ENCODE data around the gene RAB3A.
"Not testable (repeated sequence)": the region's sequence is repeated elsewhere in the genome, so short reads cannot be mapped to it uniquely, and the experiment has no call there.

The RAB3A gene

GRCh38 chr19:18223860-18224524, 20.1 kb upstream of the RAB3A start:
- DNase-seq, result peak; percentile 49

- no peak for DNase-seq
Observed at GRCh38 chr19:18221815-18222725, 18.2 kb upstream of the RAB3A start.

- DNase-seq, result no peak
Observed at GRCh38 chr19:18220632-18221275, 16.9 kb upstream of the RAB3A start.

GRCh38 chr19:18219911-18220631, 16.2 kb upstream of the RAB3A start:
- DNase-seq, result no peak

- DNase-seq, result no peak
Observed at GRCh38 chr19:18218600-18218999, 14.8 kb upstream of the RAB3A start.

GRCh38 chr19:18218159-18218558, 14.3 kb upstream of the RAB3A start:
- no peak for DNase-seq

- DNase-seq, result no peak
Observed at GRCh38 chr19:18216789-18217188, 12.9 kb upstream of the RAB3A start.

- DNase-seq, result no peak
Observed at GRCh38 chr19:18214779-18215433, 11.1 kb upstream of the RAB3A start.

- DNase-seq, result no peak
Observed at GRCh38 chr19:18211683-18212082, 7.8 kb upstream of the RAB3A start.

- not testable (repeated sequence) for DNase-seq
Observed at GRCh38 chr19:18209912-18210311, 6.1 kb upstream of the RAB3A start.

- no peak for DNase-seq
Observed at GRCh38 chr19:18208098-18208951, 4.5 kb upstream of the RAB3A start.

GRCh38 chr19:18206018-18206417, 2.2 kb upstream of the RAB3A start:
- no peak for DNase-seq

GRCh38 chr19:18205200-18205892, 1.5 kb upstream of the RAB3A start:
- DNase-seq, result peak; percentile 88

GRCh38 chr19:18204394-18205199, 755 bp upstream of the RAB3A start:
- peak; percentile 84 for DNase-seq

- DNase-seq, result no peak
Observed at GRCh38 chr19:18203408-18203862, 407 bp downstream of the RAB3A start.

- DNase-seq, result peak; percentile 46
Observed at GRCh38 chr19:18202778-18203407, 949 bp downstream of the RAB3A start.

GRCh38 chr19:18202397-18202777, 1.5 kb downstream of the RAB3A start:
- no peak for DNase-seq

GRCh38 chr19:18198374-18198773, 5.5 kb downstream of the RAB3A start:
- no peak for DNase-seq

- DNase-seq, result no peak
Observed at GRCh38 chr19:18197941-18198340, 5.9 kb downstream of the RAB3A start.

Data from femur (tissue), 1 donor.